Central memory CD8-positive, alpha-beta T cell (primary cell): ENCODE measurements around the gene THRAP3.

Experiments
- ATAC-seq: fragments of 150-1000 bp; cut with Tn5 transposase; replicated peaks from 2 replicates; pipeline ENCODE4 v1.10.0; 2022; ENCODE audit warnings: mild to moderate bottlenecking, moderate FRiP score, moderate number of reproducible peaks; ENCODE audit not compliant: poor library complexity, severe bottlenecking; ENCODE audit errors: extremely low read depth
- DNase-seq, 2 donors: peaks; one replicate each; pipeline ENCODE4 v3.0.0; 2021; ENCODE audit warnings: low spot score in 2 of 2
- H3K27ac Mint-ChIP-seq: one replicate; pipeline ENCODE4 v1.8.0; 2022; ENCODE audit warnings: low read depth, mild to moderate bottlenecking, moderate library complexity, mixed read lengths
- H3K27me3 Mint-ChIP-seq: one replicate; pipeline ENCODE4 v1.8.0; 2022; ENCODE audit warnings: mixed read lengths
- H3K36me3 Mint-ChIP-seq: one replicate; pipeline ENCODE4 v1.8.0; 2022; ENCODE audit warnings: mild to moderate bottlenecking, moderate library complexity, mixed read lengths; ENCODE audit not compliant: insufficient read depth
- H3K4me1 Mint-ChIP-seq: one replicate; pipeline ENCODE4 v1.8.0; 2022; ENCODE audit warnings: mixed read lengths
- H3K4me3 Mint-ChIP-seq: one replicate; pipeline ENCODE4 v1.8.0; 2022; ENCODE audit warnings: mild to moderate bottlenecking, moderate library complexity, mixed read lengths
- H3K9me3 Mint-ChIP-seq: one replicate; pipeline ENCODE4 v1.8.0; 2022; ENCODE audit warnings: mixed read lengths

THRAP3 gene

DNA sequence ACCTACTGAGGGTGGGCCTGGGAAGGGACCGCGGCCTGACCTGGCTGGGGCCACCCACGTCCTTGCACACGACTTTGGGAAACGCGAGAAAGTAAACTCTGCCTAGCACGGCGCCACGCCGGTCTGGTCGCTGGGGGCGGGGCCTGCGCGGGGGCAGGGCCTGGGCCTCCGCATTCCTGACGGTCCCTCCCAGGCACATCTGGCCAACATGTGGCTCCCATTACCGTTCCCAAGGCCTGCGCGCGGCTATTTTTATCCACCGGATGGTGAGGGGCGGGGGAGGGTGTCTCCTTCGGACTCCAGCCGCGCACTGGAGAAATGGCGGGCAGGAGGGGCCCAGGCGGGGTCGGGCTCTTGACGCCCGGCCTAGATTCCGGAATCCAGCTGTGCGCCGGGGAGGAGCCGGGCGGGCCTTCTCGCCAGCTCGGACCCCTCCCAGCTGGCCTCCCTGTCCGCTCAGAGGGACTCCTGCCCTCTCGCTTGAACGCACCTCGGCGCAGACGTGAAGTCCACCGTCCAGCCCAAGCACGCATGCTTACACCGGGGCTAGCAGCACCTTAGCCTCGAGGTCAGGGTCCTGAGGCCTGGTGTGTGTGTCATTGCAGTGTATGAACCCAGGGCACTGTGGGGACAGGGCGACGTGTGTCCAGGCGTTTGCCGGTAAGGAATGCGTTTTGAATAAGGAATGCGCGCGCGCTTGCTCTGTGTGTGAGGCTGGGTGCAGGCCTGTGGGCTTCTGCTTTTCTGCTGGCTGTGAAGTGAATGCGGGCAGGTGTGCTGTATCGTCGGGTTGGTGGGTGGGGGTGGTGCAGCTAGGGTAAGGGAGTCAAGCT is 97.1 kb downstream of the THRAP3 start:
- DNase-seq (no peak), ATAC-seq (peak; percentile 15)
- Mint-ChIP-seq H3K27ac (no peak overlapping the region), H3K9me3 (no peaks in the 10 kb centered on the region), H3K4me1 (peaks cover 20% of the 10 kb centered on the region), H3K27me3 (no peaks in the 10 kb centered on the region), H3K36me3 (peaks cover 1% of the 10 kb centered on the region), H3K4me3 (peak overlapping the region; percentile 72)

DNA sequence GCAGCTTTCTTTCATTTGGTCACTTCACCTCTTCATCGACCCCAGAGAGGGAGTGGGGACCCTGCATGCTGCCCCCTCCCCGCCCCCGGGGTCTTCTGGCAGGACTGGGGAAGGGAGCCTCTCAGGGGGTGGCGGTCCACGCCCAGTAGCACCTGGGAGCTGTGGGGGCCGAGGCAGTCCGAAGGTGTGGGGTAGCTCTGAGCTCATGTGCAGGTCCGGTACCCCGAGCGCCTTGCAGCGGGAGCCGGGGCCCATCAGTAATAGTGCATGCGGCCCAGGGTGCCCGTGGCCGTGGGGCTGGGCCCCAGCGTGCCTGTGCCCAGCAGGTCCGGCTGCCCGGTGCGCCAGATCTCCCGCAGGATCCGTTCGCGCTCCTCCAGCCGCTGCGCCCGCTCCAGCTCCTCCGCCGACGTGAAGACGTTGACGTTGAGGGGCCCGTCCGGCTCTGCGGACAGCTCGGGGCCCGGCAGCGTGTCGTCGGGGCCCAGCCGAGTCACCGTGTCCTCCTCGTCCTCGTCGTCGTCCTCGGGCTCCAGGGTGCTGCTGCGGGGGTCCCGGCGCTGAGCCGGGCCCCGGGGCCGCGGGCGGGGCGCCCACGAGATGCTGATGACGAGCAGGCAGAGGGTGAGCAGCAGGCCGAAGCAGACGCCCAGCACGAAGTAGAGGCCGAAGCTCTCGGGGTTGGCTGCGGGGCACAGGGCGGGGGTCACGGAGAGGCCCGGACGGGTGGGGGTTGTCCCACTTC is 98.0 kb downstream of the THRAP3 start:
- no peak for DNase-seq
- no peaks in the 10 kb centered on the region for H3K9me3 Mint-ChIP-seq
- H3K4me3 Mint-ChIP-seq = peak overlapping the region; percentile 64
- H3K36me3 Mint-ChIP-seq = peaks cover 1% of the 10 kb centered on the region
- no peak overlapping the region for H3K27ac Mint-ChIP-seq
- peaks cover 26% of the 10 kb centered on the region for H3K4me1 Mint-ChIP-seq
- no peaks in the 10 kb centered on the region for H3K27me3 Mint-ChIP-seq
- no peak for ATAC-seq

DNA sequence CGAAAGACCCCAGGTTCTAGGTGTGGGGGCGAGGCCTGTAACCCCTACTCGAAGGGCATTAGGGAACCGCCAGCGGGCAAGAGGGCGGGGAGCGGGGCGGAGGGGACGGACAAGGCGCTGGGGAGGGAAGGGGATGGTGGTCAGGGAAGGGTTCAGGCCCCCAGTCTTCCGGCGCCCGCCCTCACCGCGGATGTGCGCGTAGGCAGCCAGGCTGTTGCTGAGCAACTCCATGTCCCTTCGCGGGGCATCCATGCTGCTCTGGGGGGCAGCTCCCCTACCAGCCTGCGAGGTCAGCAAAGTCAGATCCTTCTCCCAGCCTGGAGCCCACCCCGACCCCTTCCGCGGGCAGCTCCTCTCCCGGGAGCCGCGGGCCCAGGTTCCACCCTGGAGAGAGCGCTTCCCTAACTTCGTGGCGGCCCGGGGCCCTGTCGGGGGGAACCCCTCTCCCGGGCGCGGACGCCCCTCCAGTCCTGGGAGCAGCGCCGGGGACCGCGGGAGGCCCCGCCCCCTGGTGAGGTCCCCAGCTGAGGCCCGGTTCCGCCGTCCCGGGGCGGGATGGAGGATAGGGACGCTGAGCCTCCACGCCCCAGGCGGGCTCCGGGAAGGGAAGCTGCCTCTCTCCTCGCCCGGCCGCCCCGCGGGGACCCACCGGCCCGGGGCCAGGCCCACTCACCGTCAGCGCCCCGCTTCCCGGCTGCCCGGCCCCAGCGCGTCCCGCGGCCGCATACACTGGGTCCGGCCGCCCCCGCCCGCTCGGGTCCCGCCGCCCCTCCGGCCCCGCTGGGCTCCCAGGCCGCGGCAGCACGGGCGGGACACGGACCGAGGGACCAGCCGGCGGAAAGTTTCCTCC is 98.8 kb downstream of the THRAP3 start:
- Mint-ChIP-seq H3K4me1 (peaks cover 26% of the 10 kb centered on the region), H3K4me3 (peak overlapping the region; percentile 80), H3K27me3 (no peaks in the 10 kb centered on the region), H3K9me3 (no peaks in the 10 kb centered on the region), H3K36me3 (peaks cover 1% of the 10 kb centered on the region), H3K27ac (no peak overlapping the region)
- no peak for DNase-seq
- peak; percentile 65 for ATAC-seq

DNA sequence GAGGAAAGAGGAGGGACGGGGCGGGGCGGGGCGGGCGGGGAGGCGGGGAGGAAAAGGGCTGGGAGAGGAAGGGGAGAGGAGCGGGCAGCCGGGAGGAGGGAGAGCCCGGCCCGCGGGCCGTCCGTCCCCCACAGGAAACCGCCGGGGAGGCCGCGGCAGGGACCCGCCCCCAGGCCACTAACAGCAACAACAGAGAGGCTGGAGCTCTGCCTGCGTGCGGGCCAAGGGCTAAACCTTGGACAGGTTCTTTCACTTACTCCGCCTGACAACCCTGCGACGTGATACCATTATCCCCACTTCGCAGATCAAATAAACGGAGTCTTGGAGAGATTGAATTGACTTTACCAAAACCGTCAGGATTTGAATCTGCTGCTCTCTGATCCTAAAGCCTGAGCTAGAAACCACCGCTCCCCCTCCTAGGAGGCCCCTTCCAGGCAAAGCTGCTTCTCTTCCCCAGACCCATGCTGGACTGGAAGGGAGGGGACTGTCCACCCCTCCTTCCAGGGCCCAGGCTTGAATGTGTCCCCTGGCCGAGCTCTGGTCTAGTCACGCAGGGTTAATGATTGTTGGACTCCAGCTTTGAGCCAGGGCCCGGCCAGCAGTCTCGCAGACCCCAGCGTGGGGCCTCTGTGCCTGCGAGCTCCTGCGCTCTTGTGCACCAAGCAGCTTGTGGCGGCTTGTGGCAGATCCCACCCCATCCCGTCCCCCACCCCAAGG is 99.6 kb downstream of the THRAP3 start, which contains the start of gene EVA1B:
Gene EVA1B, minus strand, starts transcription at position 10 of the 717 bp plus-strand sequence. CDS start 608 bp downstream, outside the sequence.
- peak; percentile 33 for ATAC-seq
- H3K27me3 Mint-ChIP-seq = no peaks in the 10 kb centered on the region
- DNase-seq = no peak
- peak within 1 kb of the TSS; percentile 80 for H3K4me3 Mint-ChIP-seq
- peaks cover 26% of the 10 kb centered on the region for H3K4me1 Mint-ChIP-seq
- no peaks in the 10 kb centered on the region for H3K9me3 Mint-ChIP-seq
- no peak within 1 kb of the TSS for H3K27ac Mint-ChIP-seq
- H3K36me3 Mint-ChIP-seq = no peaks in the 10 kb centered on the region

DNA sequence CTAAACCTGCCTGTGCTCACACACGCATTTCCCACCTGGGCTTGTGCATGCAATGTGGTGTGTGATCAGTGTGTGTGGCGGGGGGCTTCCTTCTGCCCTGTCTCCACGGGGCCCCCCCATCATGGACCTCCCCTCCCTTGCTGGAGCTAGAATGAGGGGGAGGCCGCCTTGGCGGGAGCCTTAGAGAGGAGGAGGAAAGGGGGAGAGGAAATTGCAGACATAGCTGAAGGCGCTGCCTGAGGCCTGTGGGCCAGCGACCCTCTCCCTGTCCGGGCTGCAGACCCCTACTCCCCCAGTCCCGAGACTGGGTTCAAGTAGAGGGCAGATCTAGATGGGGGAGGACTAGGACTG is 100.1 kb downstream of the THRAP3 start:
- DNase-seq (no peak), ATAC-seq (no peak)
- Mint-ChIP-seq H3K27me3 (no peaks in the 10 kb centered on the region), H3K27ac (no peak overlapping the region), H3K4me3 (peak overlapping the region; percentile 80), H3K36me3 (no peaks in the 10 kb centered on the region), H3K4me1 (peaks cover 26% of the 10 kb centered on the region), H3K9me3 (no peaks in the 10 kb centered on the region)

DNA sequence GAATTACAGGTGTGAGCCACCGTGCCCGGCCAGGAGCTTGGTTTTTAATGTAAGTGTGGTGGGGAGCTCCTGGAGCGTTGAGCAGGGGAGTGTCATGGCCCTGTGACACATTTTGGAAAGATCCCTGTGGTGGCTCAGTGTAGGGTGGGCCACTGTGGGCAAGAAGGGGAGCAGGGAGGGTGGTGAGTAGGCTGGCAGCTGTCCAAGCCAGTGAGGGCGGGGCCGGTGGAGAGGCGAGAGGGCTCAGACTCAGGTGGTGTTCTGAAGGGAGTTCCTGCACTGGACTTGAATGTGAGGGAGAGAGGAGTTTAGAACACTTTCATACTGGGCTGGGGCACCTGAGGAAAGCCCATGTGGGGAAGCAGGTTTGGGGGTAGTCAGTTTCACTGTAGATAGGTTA is 102.3 kb downstream of the THRAP3 start:
- Mint-ChIP-seq H3K4me3 (no peak overlapping the region), H3K27ac (no peak overlapping the region), H3K9me3 (no peaks in the 10 kb centered on the region), H3K27me3 (no peaks in the 10 kb centered on the region), H3K4me1 (peaks cover 19% of the 10 kb centered on the region), H3K36me3 (no peaks in the 10 kb centered on the region)
- DNase-seq (no peak), ATAC-seq (no peak)

DNA sequence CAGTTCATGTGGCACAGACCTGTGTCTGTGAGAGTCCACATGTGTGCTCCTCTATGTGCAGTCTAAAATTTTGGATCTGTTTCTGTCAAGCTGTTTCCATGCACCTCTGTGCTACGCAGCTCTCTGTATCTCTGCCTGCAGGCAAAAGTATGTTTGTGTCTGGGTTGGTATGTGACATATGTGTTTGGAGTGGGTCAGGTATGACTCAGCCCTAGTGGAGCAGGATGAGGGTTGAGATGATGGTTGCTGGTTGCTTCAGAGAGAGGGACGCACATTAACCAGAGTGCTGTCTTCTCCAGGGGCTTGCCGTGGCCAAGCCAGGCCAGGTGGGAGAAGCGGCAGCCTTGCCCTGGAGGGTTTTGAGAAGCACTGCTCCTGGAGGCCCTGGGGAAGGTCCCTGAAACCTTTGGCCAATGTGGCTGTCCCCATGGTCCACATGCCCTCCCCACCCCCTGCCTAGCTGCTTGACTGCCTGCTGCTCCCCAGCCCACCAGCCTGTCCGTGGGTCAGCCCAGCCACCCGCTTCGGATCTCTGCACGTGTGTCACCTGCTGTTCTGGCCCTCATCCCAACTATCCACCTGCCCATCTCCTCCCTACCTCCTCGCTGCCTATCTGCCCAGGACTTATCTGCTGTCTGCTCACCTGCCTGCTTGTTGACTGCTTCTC is 103.3 kb downstream of the THRAP3 start:
- H3K27ac Mint-ChIP-seq = no peak overlapping the region
- ATAC-seq (no peak), DNase-seq (no peak)
- H3K4me1 Mint-ChIP-seq = peaks cover 19% of the 10 kb centered on the region
- no peaks in the 10 kb centered on the region for H3K27me3 Mint-ChIP-seq
- no peak overlapping the region for H3K4me3 Mint-ChIP-seq
- H3K36me3 Mint-ChIP-seq = no peaks in the 10 kb centered on the region
- H3K9me3 Mint-ChIP-seq = no peaks in the 10 kb centered on the region

DNA sequence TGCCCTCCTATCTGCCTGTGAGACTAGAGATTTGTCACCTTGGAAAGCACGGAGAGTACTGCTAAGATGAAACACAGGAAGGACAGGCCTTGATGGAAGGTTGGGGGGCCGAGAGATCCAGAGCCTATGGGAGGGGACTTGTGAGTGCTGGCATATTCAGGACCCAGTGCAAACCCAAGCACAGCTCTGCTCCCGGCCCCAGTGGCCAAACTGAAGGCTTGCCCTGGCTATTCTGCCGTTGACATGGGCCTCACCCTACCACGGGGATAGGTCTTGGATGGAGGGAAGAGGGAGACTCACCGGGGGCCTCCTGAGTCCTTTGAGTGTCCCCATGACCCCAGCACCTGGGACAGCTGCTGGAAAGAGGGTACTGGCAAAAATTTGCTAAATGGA is 103.8 kb downstream of the THRAP3 start:
- peaks cover 19% of the 10 kb centered on the region for H3K4me1 Mint-ChIP-seq
- no peaks in the 10 kb centered on the region for H3K36me3 Mint-ChIP-seq
- no peaks in the 10 kb centered on the region for H3K27me3 Mint-ChIP-seq
- no peak overlapping the region for H3K4me3 Mint-ChIP-seq
- no peak for DNase-seq
- H3K9me3 Mint-ChIP-seq = no peaks in the 10 kb centered on the region
- no peak for ATAC-seq
- H3K27ac Mint-ChIP-seq = no peak overlapping the region

DNA sequence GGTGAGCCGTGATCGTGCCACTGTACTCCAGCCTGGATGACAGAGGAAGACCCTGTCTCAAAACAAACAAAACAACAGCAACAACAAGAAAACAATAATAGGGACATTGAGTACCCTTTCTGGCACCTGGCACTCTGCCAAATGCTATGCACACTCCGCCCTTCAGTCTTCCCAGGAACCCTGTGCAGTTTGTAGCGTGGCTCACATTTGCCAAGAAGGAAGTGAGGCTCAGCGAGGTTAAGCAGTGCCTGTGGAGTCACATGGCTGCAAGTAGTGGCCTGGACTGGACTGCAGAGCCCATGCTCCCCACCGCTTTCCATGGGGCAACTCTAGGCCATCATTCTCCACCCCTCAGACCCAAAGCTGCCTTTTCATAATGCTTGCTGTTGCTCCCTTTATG is 104.5 kb downstream of the THRAP3 start:
- no peaks in the 10 kb centered on the region for H3K9me3 Mint-ChIP-seq
- ATAC-seq (no peak), DNase-seq (no peak)
- H3K27me3 Mint-ChIP-seq = no peaks in the 10 kb centered on the region
- no peak overlapping the region for H3K4me3 Mint-ChIP-seq
- H3K27ac Mint-ChIP-seq = no peak overlapping the region
- no peaks in the 10 kb centered on the region for H3K36me3 Mint-ChIP-seq
- H3K4me1 Mint-ChIP-seq = peaks cover 18% of the 10 kb centered on the region

DNA sequence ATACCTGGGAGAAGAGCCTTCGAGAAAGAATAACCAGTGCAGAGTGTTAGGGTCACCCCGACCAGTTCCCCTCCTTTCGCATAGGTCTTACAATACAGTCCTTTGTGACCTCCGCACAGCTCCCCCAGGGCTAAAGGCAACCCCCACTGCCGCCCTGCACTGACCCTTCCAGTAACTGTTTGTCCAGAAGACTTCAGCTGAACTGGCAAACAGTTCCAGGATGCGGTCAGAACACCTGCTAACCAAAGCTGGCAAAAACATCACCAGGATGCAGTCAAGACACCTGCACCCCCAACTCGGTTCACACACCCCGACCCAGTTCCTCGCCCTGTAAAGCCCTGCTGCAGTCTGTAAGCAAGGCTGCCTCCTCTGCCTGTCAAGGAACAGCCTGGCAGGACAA is 105.6 kb downstream of the THRAP3 start:
- no peak for DNase-seq
- Mint-ChIP-seq H3K4me3 (no peak overlapping the region), H3K27ac (no peak overlapping the region), H3K36me3 (no peaks in the 10 kb centered on the region), H3K9me3 (no peaks in the 10 kb centered on the region), H3K4me1 (peaks cover 7% of the 10 kb centered on the region), H3K27me3 (no peaks in the 10 kb centered on the region)
- no peak for ATAC-seq

DNA sequence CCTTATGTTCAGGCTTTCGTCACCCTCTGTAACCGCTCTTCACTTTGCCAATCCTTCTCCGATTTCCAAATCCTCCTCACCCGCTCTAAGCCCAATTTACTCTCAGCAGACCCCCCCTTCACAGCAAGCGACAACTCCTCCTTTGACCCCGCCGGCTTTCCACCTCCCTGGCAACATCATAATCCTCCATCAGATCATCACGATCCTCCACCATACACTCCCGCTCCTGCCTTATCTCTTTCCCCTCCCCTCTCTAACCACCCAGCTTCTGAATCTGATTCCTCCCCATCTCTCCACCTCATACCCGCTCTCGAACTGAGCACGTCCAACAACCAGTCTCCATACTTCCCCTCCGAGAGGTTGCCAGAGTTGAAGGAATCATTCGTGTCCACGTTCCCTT is 106.7 kb downstream of the THRAP3 start:
- ATAC-seq (no peak), DNase-seq (no peak)
- H3K27me3 Mint-ChIP-seq = no peaks in the 10 kb centered on the region
- no peaks in the 10 kb centered on the region for H3K9me3 Mint-ChIP-seq
- H3K27ac Mint-ChIP-seq = no peak overlapping the region
- H3K4me1 Mint-ChIP-seq = peaks cover 7% of the 10 kb centered on the region
- H3K36me3 Mint-ChIP-seq = no peaks in the 10 kb centered on the region
- no peak overlapping the region for H3K4me3 Mint-ChIP-seq

DNA sequence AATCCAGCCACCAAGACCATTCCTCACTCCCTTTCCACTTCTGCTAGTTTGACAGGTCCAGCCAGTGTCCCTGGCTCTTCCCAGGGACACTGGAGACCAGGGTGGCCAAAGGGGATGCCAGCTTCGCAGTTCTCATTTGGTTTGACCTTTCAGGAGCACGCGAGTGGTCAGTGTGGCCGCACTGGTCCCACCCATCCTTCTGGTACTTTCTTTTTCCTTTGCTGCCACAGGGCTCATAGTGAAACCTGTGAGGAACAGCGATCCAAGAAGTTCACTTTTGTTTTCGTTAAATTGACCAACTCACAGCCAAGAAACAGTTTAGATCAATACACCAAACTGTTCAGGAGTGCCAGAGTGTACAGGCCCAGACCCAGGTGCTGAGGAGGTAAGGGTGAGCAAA is 113.6 kb downstream of the THRAP3 start:
- Mint-ChIP-seq H3K27me3 (no peaks in the 10 kb centered on the region), H3K4me1 (no peaks in the 10 kb centered on the region), H3K4me3 (no peak overlapping the region), H3K9me3 (no peaks in the 10 kb centered on the region), H3K36me3 (peaks cover 5% of the 10 kb centered on the region), H3K27ac (no peak overlapping the region)
- no peak for DNase-seq
- ATAC-seq = no peak
